Osteocyte (in vitro differentiated cells): Measurements from ENCODE around the gene OSBPL7. TPM values are rescaled to one million over a fixed set of nuclear protein-coding genes. Genes with fewer than 3 reads are reported as not detected.

ENCODE experiments used
- DNase-seq: peaks from one replicate; pipeline ENCODE4 v3.0.0; 2021; ENCODE audit warnings: mixed read lengths; ENCODE audit not compliant: unreplicated experiment; ENCODE audit errors: extremely low spot score
- H3K27ac Mint-ChIP-seq: one replicate; pipeline ENCODE4 v1.8.0; 2021; ENCODE audit warnings: mild to moderate bottlenecking, mixed read lengths; ENCODE audit not compliant: unreplicated experiment
- H3K27me3 Mint-ChIP-seq: one replicate; pipeline ENCODE4 v1.8.0; 2021; ENCODE audit warnings: mixed read lengths; ENCODE audit not compliant: unreplicated experiment
- H3K36me3 Mint-ChIP-seq: one replicate; pipeline ENCODE4 v1.8.0; 2021; ENCODE audit warnings: mixed read lengths; ENCODE audit not compliant: unreplicated experiment
- H3K4me1 Mint-ChIP-seq: one replicate; pipeline ENCODE4 v1.8.0; 2021; ENCODE audit warnings: mixed read lengths; ENCODE audit not compliant: unreplicated experiment
- H3K4me3 Mint-ChIP-seq: one replicate; pipeline ENCODE4 v1.8.0; 2021; ENCODE audit warnings: mild to moderate bottlenecking, moderate library complexity, mixed read lengths; ENCODE audit not compliant: unreplicated experiment
- H3K9me3 Mint-ChIP-seq: one replicate; pipeline ENCODE4 v1.8.0; 2021; ENCODE audit warnings: mixed read lengths; ENCODE audit not compliant: unreplicated experiment
- total RNA-seq: library from RNA; stranded (reverse); gene quantifications from 2 replicates; pipeline ENCODE4 v1.2.1, GENCODE V29; 2021
- TF ChIP-seq, protein P1 (sequence below): fragments of 200-600 bp; sonication (generic); IDR thresholded peaks from 2 replicates; pipeline ENCODE4 v1.5.0; 2021; ENCODE audit warnings: antibody characterized with exemption, mild to moderate bottlenecking, moderate library complexity

OSBPL7 gene
- total RNA-seq, 1 donor from 2014 or later = 18.0 TPM

DNA sequence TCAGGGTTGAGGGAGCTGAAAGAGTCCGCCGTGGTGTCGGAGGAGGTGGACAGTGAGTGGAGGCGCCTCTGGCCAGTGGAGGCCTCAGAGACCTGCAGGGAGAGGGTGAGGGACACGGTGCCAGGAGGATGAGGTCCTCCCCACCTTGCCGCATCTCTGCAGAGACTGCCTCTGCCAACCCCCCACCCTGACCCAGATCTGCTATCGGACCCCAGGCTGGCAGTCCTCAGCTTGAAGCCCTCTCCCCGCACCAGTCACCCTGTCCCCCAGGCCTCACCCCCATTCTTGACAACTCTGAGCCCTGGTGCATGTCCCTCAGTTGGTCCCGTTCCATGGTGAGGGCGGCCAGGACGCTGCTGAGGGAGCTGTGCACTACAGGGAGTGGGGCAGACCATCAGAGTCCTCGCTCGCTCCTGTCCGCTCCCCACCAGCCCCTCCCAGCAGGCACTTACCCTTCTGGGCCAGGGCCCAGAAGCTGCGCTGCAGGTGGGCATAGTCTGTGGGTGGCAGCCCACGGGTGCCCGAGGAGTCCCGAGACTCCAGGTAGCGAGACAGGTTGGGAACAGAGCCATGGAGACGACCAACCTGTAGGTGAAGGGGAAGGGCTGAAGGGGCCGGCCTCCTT lies 5.4 kb downstream of the OSBPL7 start:
- TF ChIP-seq, protein P1, sequence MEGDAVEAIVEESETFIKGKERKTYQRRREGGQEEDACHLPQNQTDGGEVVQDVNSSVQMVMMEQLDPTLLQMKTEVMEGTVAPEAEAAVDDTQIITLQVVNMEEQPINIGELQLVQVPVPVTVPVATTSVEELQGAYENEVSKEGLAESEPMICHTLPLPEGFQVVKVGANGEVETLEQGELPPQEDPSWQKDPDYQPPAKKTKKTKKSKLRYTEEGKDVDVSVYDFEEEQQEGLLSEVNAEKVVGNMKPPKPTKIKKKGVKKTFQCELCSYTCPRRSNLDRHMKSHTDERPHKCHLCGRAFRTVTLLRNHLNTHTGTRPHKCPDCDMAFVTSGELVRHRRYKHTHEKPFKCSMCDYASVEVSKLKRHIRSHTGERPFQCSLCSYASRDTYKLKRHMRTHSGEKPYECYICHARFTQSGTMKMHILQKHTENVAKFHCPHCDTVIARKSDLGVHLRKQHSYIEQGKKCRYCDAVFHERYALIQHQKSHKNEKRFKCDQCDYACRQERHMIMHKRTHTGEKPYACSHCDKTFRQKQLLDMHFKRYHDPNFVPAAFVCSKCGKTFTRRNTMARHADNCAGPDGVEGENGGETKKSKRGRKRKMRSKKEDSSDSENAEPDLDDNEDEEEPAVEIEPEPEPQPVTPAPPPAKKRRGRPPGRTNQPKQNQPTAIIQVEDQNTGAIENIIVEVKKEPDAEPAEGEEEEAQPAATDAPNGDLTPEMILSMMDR = no peak
- no peak for DNase-seq
- Mint-ChIP-seq H3K36me3 (peaks cover 24% of the 10 kb centered on the region), H3K27me3 (no peaks in the 10 kb centered on the region), H3K4me3 (no peak overlapping the region), H3K4me1 (peaks cover 14% of the 10 kb centered on the region), H3K9me3 (no peaks in the 10 kb centered on the region), H3K27ac (no peak overlapping the region)

DNA sequence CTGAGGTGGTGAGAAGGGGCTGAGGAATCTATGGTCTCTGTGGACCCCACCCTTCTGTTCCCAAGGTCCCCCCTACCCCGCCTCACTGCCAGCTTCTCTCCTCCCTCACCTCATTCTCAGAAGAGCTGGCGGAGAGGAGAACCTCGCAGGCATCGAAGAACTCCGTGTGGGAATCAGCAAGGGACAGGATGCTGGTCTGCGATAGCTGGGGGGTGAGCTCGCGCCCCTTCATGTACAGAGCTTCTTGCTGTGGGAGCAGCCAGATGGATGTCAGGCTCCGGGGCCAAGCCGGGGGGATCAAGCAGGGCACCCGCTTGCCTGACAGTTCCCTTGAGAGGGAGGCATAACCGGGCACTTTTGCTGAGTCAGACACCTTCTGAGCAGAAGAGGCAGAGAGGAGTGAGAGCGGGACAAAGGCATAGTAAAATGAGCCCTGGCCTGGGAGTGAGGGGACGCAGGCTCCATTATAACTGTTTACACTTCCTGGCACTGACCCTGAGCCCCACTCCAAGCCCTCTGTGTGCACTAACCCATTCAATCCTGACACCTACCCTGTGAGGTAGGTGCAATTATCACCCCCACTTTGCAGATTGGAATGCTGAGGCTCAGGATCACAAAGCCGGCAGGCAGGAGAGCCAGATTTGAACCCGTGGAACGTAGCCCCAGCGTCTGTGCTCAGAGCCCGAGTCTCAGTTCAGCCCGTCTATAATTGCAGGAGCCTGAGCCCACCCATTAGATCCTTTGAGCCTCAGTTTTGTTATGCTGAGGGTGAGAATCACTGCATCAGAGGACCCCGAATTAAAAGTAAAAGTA lies 6.3 kb downstream of the OSBPL7 start:
- Mint-ChIP-seq H3K27ac (no peak overlapping the region), H3K4me3 (no peak overlapping the region), H3K9me3 (no peaks in the 10 kb centered on the region), H3K27me3 (no peaks in the 10 kb centered on the region), H3K36me3 (peaks cover 26% of the 10 kb centered on the region), H3K4me1 (peaks cover 14% of the 10 kb centered on the region)
- DNase-seq = no peak
- TF ChIP-seq, protein P1 = no peak

DNA sequence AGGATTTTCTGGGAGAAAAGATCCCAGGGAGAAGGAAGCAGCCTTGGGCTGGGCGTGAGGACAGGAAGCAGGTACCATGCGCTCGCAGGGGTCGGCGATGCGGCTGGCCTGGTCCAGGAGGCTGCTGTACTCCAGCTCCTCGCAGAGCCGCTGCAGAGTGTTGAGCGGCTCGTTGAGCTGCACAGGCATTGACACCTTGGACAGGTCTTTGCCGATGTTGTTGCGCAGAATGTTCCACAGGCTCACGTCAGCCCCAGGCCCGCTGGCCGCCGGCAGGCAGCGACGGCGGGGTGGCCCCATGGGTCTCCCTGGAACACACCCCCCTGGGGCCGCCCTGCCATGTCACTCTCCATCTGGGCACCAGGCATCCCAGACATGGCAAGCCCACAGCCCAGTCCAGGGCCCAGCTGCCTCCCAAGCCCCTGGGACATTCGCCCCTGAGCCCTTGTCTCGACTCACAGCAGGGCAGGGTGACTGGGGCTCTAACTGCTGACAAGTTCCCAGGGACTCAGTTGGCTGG lies 8.0 kb downstream of the OSBPL7 start:
- H3K27ac Mint-ChIP-seq = no peak overlapping the region
- TF ChIP-seq, protein P1 = no peak
- no peak for DNase-seq
- no peaks in the 10 kb centered on the region for H3K27me3 Mint-ChIP-seq
- H3K9me3 Mint-ChIP-seq = no peaks in the 10 kb centered on the region
- H3K4me3 Mint-ChIP-seq = no peak overlapping the region
- H3K36me3 Mint-ChIP-seq = peaks cover 32% of the 10 kb centered on the region
- peaks cover 21% of the 10 kb centered on the region for H3K4me1 Mint-ChIP-seq

DNA sequence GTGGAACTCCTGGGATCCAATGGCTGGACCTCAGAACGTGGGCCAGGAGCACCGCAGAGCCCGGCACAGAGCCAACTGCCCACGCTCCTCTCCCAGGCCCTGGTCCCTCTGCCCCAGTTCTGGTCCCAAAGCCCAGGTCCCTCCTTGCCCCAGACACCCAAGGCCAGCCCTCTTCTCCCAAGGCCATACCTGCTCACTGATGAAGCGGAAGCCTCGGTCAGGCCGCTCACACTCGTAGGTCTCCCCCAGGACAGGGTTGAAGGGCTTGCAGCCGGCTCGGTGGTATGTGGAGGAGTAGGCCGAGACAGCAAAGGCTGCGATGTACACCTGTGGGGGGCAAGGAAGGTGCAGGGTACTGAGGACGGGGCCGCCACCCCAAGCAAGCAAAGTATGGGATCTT lies 8.5 kb downstream of the OSBPL7 start:
- Mint-ChIP-seq H3K4me3 (no peak overlapping the region), H3K4me1 (peaks cover 21% of the 10 kb centered on the region), H3K27ac (no peak overlapping the region)

More for the DNA sequence above, 8.5 kb downstream of the OSBPL7 start:
- Mint-ChIP-seq H3K9me3 (no peaks in the 10 kb centered on the region), H3K27me3 (no peaks in the 10 kb centered on the region), H3K36me3 (peaks cover 35% of the 10 kb centered on the region)
- no peak for DNase-seq
- TF ChIP-seq, protein P1 = no peak
